GM18505 (cell line): ENCODE measurements around the gene ARID5A.

Experiments
- ATAC-seq: cut with Tn5 transposase; IDR thresholded peaks from one replicate; pipeline ENCODE4 v1.9.1; 2021; ENCODE audit not compliant: unreplicated experiment
- POLR2A ChIP-seq: IDR thresholded peaks from 4 replicates; pipeline ENCODE4 v1.6.1; 2011; ENCODE audit warnings: borderline replicate concordance; ENCODE audit not compliant: insufficient read depth, insufficient read length; ENCODE audit errors: extremely low read depth

The ARID5A gene

DNA sequence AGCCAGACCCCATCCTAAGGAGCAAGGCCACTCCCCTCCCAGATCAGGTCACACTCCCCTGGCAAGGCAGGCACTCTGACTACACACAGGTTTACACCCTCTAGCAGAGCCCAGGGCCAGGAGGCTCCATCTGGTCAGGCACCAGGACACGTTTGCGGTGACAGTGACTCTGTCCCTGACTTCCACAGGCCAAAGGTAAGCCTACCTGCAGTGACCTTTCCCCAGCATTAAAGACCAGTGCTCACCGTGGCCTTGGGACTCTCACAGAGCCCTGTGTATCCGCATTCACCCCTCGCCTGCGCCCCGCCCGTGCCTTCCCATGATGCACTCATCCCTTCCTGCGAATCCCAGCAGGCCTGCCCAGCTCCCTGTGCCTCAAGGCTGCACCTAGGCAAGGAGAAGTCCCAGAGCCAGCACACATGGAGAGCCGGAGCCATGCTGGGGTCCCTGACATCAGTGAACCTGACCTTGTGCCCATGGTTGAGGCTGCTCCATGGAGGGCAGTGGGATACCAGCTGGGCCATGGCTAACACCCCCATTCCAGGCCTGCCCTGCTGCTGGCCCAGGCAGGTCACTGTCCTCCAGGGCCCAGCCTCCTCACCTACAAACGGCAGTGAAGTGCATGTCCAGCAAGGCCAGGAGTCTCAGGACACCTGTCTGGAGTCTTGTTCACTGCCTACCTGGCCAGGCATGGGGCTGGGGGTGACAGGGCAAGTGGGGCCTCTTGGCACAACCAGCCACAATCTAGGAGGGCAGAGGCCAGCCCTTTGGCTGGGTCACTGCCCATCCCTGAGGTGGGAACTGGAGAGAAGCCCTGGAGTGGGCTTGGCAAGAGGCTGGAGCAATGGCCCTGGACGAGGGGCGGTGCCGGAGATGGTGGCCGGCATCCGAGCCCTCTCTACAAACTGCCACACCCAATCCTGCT is 34.4 kb upstream of the ARID5A start:
- ATAC-seq, result peak; percentile 18
- no peak for TF ChIP-seq POLR2A

DNA sequence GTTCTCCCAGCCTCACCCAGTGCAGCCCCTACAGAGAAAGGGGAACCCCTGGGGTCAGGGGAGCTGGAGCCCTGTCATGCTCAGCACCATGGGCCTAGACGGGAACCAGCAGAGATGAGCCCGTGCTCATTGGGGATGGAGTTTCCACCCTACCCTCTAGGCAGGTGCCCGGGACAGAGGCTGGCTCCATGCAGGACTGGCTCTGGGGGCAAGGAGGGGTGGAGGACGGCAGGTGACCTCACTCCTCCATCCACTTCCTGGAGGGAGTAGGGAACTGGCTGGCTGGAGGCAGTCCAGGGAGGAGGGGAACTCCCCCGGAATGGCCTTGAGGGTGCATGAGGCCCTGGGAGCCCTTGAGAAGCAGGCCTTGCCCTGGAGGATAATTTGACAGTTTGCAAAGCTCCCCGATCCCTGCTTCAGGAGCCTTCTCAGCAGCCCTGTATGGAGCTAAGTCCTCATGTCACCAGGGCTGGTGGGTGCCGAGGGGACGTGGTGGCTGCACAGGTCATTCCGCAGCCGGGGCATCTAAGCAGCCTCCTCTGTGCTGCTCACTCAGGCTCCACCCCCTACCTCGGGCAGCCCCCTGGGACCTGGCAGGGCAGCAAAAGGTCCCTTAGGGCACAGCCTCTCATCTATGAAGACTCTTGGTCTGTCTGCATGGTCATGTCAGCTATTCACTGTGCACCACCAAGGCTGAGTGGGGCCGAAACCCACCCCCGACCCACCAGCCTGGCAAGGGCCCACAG is 33.5 kb upstream of the ARID5A start:
- no peak for ATAC-seq
- no peak for TF ChIP-seq POLR2A

DNA sequence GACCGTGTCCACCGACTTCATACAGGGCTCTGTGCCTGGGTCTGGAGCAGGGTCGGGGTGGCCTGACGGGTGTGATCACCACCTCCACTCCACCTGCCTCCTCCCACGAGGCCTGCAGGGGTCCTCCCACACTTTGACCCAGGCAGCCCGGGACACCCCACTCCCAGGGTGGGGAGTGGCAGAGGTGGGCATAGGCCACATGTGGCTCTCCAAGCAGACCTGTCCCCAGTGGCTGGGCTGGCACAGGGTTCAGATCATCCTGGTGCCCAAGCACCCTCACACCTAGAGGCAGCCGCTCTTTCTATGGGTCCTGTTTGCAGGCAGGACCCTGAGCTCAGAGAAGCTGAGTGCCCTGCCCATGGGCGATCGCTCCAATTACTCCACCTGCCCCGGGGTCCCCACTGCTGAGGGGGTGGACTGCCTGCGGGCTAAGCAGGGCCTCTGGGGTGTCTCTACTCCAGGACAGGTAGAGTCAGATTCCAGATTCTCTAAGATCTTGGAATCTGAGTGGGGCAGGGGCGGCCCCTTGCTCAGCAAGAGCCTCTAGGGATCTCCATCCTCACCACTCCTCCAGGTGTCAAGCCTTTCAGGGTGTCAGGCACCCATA is 32.8 kb upstream of the ARID5A start:
- ATAC-seq, result no peak
- no peak for TF ChIP-seq POLR2A

DNA sequence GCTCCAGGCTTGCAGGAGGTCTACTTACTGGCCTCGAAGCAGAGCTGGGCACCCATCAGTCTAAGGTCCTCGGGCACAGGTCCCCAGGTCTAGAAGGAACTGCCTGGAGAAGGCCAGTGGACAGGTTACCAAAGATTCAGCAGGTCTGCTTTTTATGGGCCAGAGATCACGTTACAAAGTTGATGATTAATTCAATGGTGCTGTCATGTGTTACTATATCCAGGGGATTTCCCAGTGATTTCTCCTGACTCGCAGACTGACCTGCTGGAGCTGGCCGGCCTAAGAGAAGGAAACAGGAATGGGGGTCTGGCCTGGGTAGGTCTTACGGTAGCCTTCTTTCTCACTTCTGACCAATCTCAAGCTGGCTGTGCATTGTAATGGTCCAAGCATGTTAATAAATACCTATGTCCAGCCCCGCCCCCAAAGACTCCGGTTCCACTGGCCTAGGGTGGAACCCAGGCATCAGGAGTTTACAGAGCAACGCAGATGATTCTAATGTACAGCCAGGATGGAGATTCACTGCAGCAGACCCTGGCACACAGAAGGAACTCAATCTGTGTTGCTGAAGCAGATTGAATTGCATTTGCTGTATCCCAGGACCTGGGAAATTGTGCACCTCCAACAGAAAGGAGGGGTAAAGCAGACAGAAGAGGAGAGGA is 31.2 kb upstream of the ARID5A start, which contains the start of gene NEURL3:
NEURL3 (minus strand) TSS at position 127 of the 659 bp plus-strand sequence; CDS start at position 56, 71 bp downstream.
- no peak for ATAC-seq

DNA sequence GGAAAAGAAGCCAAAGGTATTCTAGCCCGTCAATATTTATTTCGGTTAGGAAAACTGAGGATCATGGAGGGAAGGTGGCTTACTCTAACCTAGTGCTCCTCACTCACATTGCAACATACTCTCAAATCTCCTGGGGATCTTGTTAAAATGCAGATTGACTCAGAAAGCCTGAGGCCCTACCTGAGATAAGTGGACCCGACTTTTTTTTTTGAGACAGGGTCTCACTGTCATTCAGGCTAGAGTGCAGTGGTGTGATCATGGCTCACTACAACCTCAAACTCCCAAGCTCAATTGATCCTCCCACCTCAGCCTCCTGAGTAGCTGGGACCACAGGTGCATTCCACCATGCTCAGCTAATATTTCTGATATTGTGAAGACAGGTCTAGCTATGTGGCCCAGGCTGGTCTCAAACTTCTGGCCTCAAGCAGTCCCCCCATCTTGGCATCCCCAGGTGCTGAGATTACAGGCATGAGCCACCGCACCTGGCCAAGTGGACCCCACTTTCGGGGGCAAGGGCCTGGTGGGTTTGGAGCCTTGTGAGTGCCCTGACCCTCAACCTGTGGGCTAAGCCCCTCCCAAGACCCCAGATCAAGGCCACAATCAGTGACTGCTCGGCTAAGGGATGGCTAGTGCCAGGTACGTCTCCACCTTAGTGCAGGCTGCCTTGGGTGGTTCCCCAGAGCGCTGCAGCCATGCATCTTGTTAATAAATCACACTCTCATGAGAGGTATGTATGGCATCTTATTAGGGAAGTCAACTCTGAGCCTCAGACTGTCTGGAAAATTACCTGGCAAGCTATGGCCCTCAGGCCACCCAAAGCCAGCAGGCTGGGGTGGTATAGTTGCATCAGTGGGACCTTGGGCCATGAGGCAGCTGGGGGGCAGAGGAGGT is 30.3 kb upstream of the ARID5A start:
- no peak for ATAC-seq
- no peak for TF ChIP-seq POLR2A

More for the DNA sequence above, 31.2 kb upstream of the ARID5A start, which contains the start of gene NEURL3:
- no peak for TF ChIP-seq POLR2A

DNA sequence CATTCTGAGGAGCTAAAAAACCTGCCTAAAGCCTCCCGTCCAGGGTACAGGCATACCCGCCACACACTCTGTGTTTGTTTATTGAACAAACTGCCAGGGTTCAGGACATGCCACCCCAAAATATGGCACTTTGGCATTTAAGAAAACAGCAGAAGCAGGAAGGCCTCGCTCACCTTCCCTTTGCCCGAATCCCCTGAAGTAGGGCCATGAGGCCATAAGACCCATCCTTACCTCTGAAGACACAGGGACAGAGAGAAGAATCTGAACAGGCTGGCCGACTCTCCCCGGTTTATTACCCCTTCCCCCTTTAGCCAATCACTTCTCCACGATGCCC is 29.7 kb upstream of the ARID5A start:
- TF ChIP-seq POLR2A, result no peak
- ATAC-seq, result no peak

DNA sequence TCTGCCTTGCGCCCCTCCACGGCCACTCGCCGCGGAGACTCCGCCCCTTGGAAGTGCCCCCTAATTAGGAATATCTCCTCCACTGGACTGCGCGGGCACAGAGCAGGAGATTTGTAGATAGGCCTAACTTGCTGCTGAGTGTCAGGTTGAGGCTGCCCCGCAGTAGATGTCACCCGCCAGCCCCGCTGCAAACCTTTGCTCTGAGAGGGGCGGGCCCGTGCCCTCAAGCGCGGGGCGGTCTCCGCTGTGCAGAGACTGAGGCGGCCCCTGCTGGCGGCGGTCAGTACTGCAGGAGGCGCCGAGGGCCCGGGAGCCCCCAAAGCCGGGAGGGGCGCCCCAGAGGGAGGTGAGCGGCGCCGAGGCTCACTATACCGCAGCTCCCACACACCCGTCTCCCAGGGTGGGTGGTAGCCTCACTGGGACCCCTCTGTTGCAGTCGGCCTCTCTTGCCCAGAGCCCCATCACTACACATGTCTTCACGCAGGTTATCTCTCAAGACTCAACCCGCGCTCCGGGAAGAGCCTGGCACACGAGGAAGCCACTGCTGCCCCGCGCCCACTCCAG is 28.5 kb upstream of the ARID5A start:
- no peak for TF ChIP-seq POLR2A
- no peak for ATAC-seq

DNA sequence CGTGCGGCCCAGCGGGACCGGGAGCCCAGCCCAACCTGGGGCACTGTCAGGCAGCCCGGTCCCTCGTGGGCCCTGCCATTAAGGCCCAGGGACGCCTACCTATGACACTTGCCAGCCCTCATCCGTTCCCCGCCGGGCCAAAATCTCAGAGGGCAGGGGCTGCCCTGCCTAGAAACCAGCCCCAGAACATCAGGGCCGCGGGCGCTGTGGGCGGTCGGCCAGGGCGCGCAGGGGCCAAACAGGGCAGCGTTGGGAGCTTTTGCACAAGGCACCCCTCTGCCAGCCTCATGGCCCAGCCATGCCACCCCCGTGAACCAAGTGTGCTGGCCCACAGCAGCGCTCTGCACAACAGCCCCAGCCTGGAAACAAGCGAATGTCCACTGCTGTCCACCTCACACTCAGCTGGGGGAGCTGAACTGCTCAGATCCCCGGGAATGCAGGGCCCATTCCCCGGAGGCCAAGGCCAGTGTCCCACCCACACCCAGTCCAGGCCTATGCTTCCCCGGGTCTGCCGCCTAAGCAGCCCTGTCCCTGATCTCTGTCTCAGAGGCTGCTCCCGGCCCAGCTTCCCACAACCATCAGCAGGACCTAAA is 27.9 kb upstream of the ARID5A start:
- no peak for TF ChIP-seq POLR2A
- ATAC-seq, result no peak

DNA sequence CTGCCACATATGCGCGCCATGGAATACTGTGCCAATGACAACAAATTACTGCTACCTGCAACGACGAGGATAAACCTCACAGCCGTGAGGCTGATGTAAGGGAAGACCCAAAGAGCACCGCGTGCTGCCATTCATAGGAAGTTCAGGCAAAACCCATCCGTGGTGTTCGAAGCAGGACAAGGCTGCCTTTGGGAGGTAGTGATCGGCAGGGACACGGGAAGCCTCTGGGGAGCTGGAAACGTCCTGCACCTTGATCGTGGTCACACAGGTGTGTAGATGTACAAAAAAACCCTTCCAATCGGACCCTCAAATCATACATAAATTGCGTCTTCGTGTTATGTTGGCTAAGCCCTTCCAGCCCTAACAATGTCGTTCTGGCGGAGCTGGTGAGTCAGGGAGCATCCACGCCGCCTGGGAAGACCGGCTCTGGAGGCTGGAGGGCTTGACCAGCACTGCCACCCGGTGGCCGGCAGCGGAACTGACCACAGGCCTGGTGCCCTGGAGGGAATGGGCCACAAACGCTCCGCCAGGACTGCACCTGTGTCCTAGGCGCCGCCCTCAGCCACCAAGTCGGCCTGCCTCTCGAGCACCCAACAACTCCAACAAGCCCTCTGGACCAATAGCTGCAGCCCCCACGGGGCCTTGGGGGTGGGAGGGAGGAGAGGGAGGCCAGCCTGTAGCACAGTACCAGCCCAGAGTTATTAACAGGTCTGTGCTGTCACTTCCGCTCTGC is 27.3 kb upstream of the ARID5A start:
- peak; percentile 59 for ATAC-seq

DNA sequence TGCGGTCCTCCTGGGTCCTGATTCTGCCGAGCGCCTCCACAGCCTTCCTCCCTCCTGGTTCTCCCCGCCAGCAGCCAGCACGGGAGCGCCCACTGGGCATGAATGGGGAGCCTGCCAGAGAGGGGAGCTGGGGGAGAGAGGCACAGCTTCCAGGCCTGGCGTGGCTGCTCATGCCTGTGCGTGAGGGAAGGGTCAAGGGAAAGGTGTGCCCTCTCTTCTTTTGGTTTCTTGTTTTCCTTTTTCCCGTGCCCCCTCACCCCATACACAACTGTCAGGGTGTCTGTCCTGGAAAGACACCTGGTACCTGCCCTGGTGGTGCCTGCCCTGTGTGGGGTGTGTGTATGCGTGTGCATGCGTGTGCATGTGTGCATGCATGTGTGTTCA is 26.7 kb upstream of the ARID5A start:
- no peak for ATAC-seq

More for the DNA sequence above, 27.3 kb upstream of the ARID5A start:
- TF ChIP-seq POLR2A, result no peak

More for the DNA sequence above, 26.7 kb upstream of the ARID5A start:
- TF ChIP-seq POLR2A, result no peak
